ENCODE results near the gene PEX5L.

PEX5L gene

DNA sequence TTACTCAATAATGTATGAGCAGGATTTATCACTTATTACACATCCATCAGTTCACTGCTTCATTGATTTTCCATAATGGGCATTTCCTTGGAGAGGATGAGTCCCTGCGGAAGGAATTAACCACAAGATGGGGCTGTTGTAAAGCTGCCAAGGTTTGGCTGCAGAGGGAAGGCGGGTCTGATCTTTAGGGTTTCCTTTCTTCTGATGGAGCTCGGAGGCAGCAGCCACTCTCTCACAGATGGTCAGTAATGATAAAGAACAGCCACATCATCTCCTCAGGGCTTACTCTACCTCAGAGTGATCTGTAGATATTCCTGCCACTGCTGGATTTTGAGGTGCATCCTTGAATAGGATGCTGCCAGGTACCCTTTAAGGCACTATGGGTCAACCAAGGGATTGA lies 268.7 kb downstream of the PEX5L start:
- DNase-seq, result no peak

DNA sequence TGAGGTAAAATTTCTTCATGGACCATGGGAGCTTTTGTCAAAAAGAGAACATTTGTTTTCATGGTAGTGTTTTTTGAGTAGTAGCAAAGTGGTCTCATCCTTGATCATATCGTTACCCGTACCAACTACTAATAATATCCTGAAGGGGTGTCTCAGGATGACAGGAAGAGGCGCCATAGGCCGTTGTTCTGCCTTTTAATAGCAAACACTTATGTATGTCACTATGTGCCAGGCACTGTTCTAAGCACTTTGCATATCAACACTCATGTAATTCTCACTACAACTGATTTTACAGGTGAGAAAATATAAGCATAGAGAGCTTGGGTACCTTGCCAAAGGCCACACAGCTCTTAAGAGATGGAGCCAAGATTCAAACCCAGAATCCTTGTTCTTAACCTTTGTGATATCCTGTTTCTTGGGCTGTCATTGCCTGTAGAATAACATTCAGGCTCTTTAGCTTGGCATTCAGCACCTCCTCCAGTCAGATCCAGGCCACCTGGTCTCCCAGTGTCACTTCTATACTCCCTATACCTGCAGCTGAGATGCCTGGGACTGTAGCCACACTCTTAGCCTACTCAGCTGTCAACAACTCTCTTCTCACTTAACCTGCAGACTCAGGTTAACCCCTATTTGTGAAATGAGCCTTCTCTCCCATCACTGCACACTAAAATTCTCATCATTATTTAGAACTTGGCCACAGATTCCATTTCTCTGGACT lies 270.2 kb downstream of the PEX5L start:
- DNase-seq, result no peak

DNA sequence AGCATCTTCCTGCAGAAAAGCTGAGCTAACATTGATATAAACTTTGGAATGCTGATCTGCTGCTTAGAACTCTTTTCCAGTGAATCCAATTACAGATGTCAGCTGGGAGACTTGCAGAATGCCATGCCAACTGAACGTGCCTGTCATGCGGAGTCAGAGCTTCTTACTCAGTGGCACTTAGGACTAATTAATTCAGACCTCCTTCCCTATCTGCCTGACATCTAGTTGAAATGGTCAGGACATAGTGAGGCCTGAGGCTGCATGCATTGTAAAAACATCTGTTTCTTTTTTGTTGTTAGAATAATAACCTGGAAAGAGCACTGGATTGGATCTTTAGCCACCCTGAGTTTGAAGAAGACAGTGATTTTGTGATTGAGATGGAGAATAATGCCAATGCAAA lies 271.3 kb downstream of the PEX5L start:
- DNase-seq, result no peak

DNA sequence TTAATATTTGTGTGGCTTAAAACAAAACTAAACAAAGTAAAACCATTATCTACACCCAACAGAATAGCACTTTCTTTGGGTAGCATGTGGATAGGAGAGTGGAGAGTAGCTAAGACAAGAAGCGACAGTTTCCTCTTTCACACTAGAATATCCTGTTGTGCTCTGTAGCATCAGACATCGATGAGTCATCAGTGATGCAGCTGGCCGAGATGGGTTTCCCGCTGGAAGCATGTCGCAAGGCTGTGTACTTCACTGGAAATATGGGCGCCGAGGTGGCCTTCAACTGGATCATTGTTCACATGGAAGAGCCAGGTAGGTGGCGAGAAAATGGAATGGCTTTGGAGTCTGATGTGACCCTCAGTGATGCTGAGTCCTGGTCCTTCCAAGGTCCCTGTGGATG lies 275.8 kb downstream of the PEX5L start:
- no peak for DNase-seq

DNA sequence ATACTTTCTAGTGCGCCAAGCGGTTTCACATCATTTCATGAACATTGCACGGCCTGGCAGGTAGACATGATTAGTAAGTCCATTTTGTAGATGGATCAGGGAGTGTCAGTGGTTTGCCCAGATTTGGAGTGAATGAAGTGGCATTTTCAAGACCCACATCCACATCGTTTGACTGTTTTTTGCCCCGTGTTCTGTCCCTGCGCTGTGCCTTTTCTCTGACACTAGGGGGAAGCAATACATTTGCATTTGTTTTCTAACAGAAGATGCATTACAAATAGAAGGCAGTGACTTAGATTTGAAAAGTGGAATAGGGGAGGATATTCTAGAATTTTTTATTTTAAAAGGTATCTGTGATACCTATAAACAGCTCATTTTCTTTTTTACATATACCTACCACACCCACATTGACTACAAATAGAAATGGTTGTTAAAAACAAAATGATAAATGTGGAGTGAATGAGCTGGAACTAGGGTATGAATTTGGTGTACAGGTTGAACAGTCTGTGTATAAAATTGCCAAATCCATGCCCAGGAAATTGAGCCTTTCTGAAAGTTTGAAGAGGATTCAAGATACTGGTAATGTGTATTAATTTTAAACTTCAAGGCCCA lies 285.9 kb downstream of the PEX5L start:
- no peak for DNase-seq

DNA sequence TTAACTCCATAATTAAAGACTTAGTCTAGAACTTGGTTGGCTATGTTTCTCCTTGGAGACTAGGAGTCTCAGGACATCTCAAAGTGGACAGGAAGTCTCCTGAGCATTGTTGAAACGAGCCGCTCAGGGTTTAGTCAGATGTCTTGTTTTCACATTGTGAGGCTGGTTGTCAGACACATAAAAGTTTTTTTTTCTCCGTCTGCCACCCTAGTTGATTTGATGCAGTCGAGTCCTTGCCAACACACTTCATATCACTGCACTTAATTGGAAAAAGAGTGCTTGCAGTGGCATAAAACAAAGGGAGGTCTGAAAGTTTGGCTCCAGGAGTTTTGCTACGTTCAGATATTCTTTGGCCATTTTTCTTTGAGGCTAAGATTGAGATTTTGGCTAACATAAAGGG lies 291.0 kb downstream of the PEX5L start:
- no peak for DNase-seq

DNA sequence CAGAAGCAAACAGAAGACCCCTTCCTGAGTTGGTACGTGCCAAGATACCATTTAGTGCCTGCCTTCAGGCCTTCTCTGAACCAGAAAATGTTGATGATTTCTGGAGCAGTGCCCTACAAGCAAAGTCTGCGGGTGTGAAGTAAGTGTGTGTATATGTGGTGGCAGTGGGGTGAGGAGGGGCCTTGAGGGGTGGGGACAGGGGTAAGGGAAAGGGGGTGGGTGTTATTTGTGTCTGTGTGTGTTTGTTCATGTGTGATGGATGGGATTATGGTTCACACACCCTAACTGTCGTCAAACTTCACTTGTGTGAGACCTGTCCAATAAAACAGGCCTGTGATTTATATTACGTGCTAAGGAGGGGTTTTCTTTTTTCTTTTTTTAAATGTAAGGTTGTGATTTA lies 291.7 kb downstream of the PEX5L start:
- no peak for DNase-seq

All from CD4-positive, alpha-beta T cell treated with Interleukin-17A for 4 hours (primary cell).